ENCODE data around the gene THPO. TPM values are rescaled to one million over a fixed set of nuclear protein-coding genes. Genes with fewer than 3 reads are reported as not detected.
"Not testable (repeated sequence)": the region's sequence is repeated elsewhere in the genome, so short reads cannot be mapped to it uniquely, and the experiment has no call there.

Gene THPO
- total RNA-seq, 1 experiment from 2014 or later: not detected

DNA sequence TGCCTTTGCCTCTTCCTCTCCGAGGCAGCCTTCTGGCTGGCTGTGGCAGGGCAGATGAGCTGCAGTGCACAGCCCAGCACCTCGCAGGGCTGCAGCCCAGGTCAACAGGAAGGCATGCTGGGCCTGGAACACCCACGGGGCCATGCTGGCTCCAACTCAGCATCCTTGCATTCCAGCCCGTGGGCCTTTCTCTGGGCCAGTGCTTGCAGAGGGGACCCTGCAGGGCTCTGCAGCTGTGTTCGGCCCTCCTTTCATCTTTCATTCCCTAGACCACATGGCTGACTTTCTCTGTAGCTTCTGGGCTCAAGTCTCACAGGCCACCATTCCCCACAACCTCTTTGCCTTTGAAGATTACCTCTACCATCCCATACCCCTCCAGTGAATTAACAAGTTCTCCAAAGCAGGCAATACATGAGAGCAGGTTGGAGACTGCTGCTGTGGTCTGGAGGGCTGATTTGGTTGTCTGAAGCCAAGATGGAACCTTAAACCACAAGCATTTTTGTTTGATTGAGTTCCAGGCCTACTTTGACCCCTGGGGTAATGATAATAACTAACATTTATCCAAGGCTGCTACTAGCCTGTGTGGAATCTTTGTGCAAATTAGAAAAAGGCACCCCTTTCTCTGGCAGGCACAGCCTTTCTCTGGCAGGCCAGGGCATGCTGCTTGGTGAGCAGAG is 34.7 kb downstream of the THPO start:
- Mint-ChIP-seq H3K27ac (ENCODE audit: unreplicated experiment) (no peak overlapping the region), H3K4me3 (ENCODE audit: low read depth, unreplicated experiment) (no peak overlapping the region)
- CTCF ChIA-PET: no interaction called here

DNA sequence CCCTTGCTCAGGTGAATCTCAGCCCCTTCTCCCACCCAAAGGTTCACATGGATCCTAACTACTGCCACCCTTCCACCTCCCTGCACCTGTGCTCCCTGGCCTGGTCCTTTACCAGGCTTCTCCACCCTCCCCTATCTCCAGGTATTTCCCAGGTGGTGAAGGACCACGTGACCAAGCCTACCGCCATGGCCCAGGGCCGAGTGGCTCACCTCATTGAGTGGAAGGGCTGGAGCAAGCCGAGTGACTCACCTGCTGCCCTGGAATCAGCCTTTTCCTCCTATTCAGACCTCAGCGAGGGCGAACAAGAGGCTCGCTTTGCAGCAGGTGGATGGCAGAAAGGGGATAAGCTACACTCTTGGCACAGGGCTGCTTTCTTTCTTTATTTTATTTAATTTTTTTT is 36.1 kb downstream of the THPO start:
- no TSS peak for BruUV-seq (replicated peaks)

More for the DNA sequence above, 34.7 kb downstream of the THPO start:
- H3K27me3 Mint-ChIP-seq (ENCODE audit: unreplicated experiment): no peaks in the 10 kb centered on the region
- H3K4me1 Mint-ChIP-seq (ENCODE audit: low read depth, unreplicated experiment): peaks cover 28% of the 10 kb centered on the region
- H3K36me3 Mint-ChIP-seq (ENCODE audit: insufficient read depth, unreplicated experiment): peaks cover 29% of the 10 kb centered on the region
- DNase-seq: no peak
- TF ChIP-seq, protein P1, sequence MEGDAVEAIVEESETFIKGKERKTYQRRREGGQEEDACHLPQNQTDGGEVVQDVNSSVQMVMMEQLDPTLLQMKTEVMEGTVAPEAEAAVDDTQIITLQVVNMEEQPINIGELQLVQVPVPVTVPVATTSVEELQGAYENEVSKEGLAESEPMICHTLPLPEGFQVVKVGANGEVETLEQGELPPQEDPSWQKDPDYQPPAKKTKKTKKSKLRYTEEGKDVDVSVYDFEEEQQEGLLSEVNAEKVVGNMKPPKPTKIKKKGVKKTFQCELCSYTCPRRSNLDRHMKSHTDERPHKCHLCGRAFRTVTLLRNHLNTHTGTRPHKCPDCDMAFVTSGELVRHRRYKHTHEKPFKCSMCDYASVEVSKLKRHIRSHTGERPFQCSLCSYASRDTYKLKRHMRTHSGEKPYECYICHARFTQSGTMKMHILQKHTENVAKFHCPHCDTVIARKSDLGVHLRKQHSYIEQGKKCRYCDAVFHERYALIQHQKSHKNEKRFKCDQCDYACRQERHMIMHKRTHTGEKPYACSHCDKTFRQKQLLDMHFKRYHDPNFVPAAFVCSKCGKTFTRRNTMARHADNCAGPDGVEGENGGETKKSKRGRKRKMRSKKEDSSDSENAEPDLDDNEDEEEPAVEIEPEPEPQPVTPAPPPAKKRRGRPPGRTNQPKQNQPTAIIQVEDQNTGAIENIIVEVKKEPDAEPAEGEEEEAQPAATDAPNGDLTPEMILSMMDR (IDR thresholded peaks at IDR 0.05; ENCODE audit: unreplicated experiment): no peak
- no TSS peak for BruUV-seq (replicated peaks)
- intact Hi-C loops (cut with micrococcal nuclease; ENCODE audit: unreplicated experiment): no loop called here
- H3K9me3 Mint-ChIP-seq (ENCODE audit: low read depth, unreplicated experiment): no peaks in the 10 kb centered on the region

DNA sequence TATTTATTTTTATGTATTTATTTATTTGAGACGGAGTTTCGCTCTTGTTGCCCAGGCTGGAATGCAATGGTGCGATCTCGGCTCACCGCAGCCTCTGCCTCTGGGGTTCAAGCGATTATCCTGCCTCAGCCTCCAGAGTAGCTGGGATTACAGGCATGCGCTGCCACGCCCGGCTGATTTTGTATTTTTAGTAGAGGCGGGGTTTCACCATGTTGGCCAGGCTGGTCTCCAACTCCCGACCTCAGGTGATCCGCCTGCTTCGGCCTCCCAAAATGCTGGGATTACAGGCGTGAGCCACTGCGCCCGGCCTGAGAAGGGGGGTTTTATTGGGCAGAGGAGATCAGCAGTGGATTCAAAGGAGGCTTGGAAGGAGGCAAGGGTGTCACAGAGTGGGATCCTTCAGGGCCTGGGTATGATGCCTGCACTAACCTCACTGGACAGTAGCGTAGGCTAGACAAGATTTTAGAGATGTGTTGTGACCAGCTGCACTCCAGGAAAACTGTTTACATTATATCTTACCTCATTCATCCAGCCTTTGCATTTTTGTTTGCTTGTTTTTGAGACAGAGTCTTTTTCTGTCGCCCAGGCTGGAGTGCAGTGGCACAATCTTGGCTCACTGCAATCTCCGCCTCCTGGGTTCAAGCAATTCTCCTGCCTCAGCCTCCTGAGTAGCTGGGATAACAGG is 38.4 kb downstream of the THPO start:
- peaks cover 50% of the 10 kb centered on the region for H3K36me3 Mint-ChIP-seq (ENCODE audit: insufficient read depth, unreplicated experiment)
- DNase-seq; CTCF ChIA-PET; H3K9me3 Mint-ChIP-seq (ENCODE audit: low read depth, unreplicated experiment); BruUV-seq (replicated peaks); H3K27me3 Mint-ChIP-seq (ENCODE audit: unreplicated experiment); H3K4me3 Mint-ChIP-seq (ENCODE audit: low read depth, unreplicated experiment); H3K27ac Mint-ChIP-seq (ENCODE audit: unreplicated experiment); intact Hi-C loops (cut with micrococcal nuclease; ENCODE audit: unreplicated experiment): not testable (repeated sequence)
- peaks cover 34% of the 10 kb centered on the region for H3K4me1 Mint-ChIP-seq (ENCODE audit: low read depth, unreplicated experiment)

More for the DNA sequence above, 36.1 kb downstream of the THPO start:
- TF ChIP-seq, protein P1 (IDR thresholded peaks at IDR 0.05; ENCODE audit: unreplicated experiment): no peak
- intact Hi-C loops (cut with micrococcal nuclease; ENCODE audit: unreplicated experiment): no loop called here
- DNase-seq: peak; percentile 53
- H3K27me3 Mint-ChIP-seq (ENCODE audit: unreplicated experiment): no peaks in the 10 kb centered on the region
- no peaks in the 10 kb centered on the region for H3K9me3 Mint-ChIP-seq (ENCODE audit: low read depth, unreplicated experiment)
- no peak overlapping the region for H3K27ac Mint-ChIP-seq (ENCODE audit: unreplicated experiment)
- H3K4me1 Mint-ChIP-seq (ENCODE audit: low read depth, unreplicated experiment): peaks cover 39% of the 10 kb centered on the region
- CTCF ChIA-PET: no interaction called here
- H3K4me3 Mint-ChIP-seq (ENCODE audit: low read depth, unreplicated experiment): no peak overlapping the region
- peaks cover 43% of the 10 kb centered on the region for H3K36me3 Mint-ChIP-seq (ENCODE audit: insufficient read depth, unreplicated experiment)

DNA sequence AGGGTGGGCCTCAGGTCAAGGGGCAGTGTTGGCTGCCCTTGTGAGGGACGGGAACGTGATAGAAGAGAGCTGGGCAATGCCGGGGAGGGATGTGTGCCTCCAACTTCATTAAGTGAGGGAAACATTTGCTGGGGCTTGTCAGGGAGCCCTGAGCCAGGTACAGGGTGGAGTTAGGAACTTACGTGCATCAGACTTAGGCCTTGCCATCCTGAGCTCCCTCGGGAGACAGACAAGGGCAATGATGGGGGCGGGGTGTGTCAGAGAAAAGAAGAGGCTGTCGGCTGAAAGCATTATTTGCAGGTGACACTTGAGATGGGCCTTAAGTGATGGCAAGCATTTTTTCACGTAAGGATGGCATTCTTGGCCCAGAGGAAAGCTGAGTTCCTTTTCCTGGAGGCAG is 39.0 kb downstream of the THPO start:
- CTCF ChIA-PET: no interaction called here
- Mint-ChIP-seq H3K27me3 (ENCODE audit: unreplicated experiment) (no peaks in the 10 kb centered on the region), H3K36me3 (ENCODE audit: insufficient read depth, unreplicated experiment) (peaks cover 53% of the 10 kb centered on the region), H3K4me3 (ENCODE audit: low read depth, unreplicated experiment) (no peak overlapping the region), H3K4me1 (ENCODE audit: low read depth, unreplicated experiment) (peaks cover 40% of the 10 kb centered on the region), H3K27ac (ENCODE audit: unreplicated experiment) (no peak overlapping the region), H3K9me3 (ENCODE audit: low read depth, unreplicated experiment) (no peaks in the 10 kb centered on the region)
- BruUV-seq (replicated peaks): no TSS peak
- no peak for DNase-seq
- intact Hi-C loops (cut with micrococcal nuclease; ENCODE audit: unreplicated experiment): no loop called here
- TF ChIP-seq, protein P1 (IDR thresholded peaks at IDR 0.05; ENCODE audit: unreplicated experiment): no peak

DNA sequence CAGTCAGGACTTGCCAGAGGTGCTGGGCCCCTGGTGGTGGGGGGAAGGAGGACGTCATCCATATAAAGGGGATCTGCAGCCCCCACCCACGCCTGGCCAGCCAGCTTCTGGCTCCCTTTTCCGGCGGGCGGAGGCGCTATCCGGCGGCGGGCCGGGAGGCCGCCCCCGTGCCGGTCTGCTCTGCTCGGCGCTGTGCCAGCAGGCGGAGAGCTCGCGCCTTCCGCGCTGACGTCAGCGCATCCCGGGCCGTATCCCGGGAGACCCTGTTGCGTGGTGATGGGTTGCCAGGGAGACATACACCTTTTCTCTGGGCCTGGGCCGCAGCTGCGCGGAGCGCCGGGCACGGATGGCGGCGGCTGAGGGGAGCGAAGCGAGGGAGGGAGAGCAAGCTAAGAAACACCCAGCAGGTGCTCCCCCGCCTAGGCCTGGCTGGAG is 39.5 kb downstream of the THPO start:
- CTCF ChIA-PET: interaction anchor here (0.6 kb wide), 1 partner anchor 137 kb away, joined by 3 read pairs; no protein-coding TSS in a partner anchor
- Mint-ChIP-seq H3K4me1 (ENCODE audit: low read depth, unreplicated experiment) (peaks cover 45% of the 10 kb centered on the region), H3K4me3 (ENCODE audit: low read depth, unreplicated experiment) (no peak overlapping the region)

More for the DNA sequence above, 39.5 kb downstream of the THPO start:
- H3K27ac Mint-ChIP-seq (ENCODE audit: unreplicated experiment): no peak overlapping the region
- TF ChIP-seq, protein P1 (IDR thresholded peaks at IDR 0.05; ENCODE audit: unreplicated experiment): peak; percentile 33
- DNase-seq: no peak
- H3K36me3 Mint-ChIP-seq (ENCODE audit: insufficient read depth, unreplicated experiment): peaks cover 57% of the 10 kb centered on the region
- H3K9me3 Mint-ChIP-seq (ENCODE audit: low read depth, unreplicated experiment): no peaks in the 10 kb centered on the region
- no peaks in the 10 kb centered on the region for H3K27me3 Mint-ChIP-seq (ENCODE audit: unreplicated experiment)
- intact Hi-C loops (cut with micrococcal nuclease; ENCODE audit: unreplicated experiment): no loop called here
- no TSS peak for BruUV-seq (replicated peaks)

All from Calu3 (cell line).